Activated CD4-positive, alpha-beta T cell treated with anti-CD3 and anti-CD28 coated beads, Interleukin-2, amount 50 U/mL, for 16 hours (primary cell): ENCODE data around the gene SPATA2L.

Experiments used
- DNase-seq: peaks from one replicate; pipeline ENCODE4 v3.0.0-alpha.2; 2020

The SPATA2L gene

GRCh38 chr16:89701425-89702406 is at the start of gene SPATA2L:
Gene SPATA2L, minus strand, starts transcription at chr16:89701705. Its CDS starts 473 bp downstream, at chr16:89701232.
- DNase-seq: peak; percentile 96

- no peak for DNase-seq
These were observed 48.1 kb upstream of the SPATA2L start for GRCh38 chr16:89749637-89750036.

GRCh38 chr16:89748921-89749320 is 47.4 kb upstream of the SPATA2L start:
- DNase-seq: no peak

- no peak for DNase-seq
These were observed 46.6 kb upstream of the SPATA2L start for GRCh38 chr16:89748076-89748475.

GRCh38 chr16:89746043-89746442 is 44.5 kb upstream of the SPATA2L start:
- DNase-seq: no peak

- DNase-seq: no peak
These were observed 43.3 kb upstream of the SPATA2L start for GRCh38 chr16:89744813-89745212.

- DNase-seq: no peak
These were observed 41.4 kb upstream of the SPATA2L start for GRCh38 chr16:89742948-89743347.

- DNase-seq: no peak
These were observed 40.0 kb upstream of the SPATA2L start for GRCh38 chr16:89741342-89742014.

- no peak for DNase-seq
These were observed 37.9 kb upstream of the SPATA2L start for GRCh38 chr16:89739383-89739782.

- no peak for DNase-seq
These were observed 37.2 kb upstream of the SPATA2L start for GRCh38 chr16:89738538-89739317.

GRCh38 chr16:89738072-89738377 is 36.5 kb upstream of the SPATA2L start:
- no peak for DNase-seq

GRCh38 chr16:89737341-89738071 is 36.0 kb upstream of the SPATA2L start:
- peak; percentile 64 for DNase-seq

- no peak for DNase-seq
These were observed 35.0 kb upstream of the SPATA2L start for GRCh38 chr16:89736554-89736953.

- no peak for DNase-seq
These were observed 32.3 kb upstream of the SPATA2L start for GRCh38 chr16:89733792-89734191.

- no peak for DNase-seq
These were observed 31.8 kb upstream of the SPATA2L start for GRCh38 chr16:89733322-89733721.

GRCh38 chr16:89732918-89733242 is 31.4 kb upstream of the SPATA2L start:
- DNase-seq: no peak

- no peak for DNase-seq
These were observed 30.8 kb upstream of the SPATA2L start for GRCh38 chr16:89732142-89732917.

- DNase-seq: no peak
These were observed 29.2 kb upstream of the SPATA2L start for GRCh38 chr16:89730610-89731234.

- DNase-seq: no peak
These were observed 28.5 kb upstream of the SPATA2L start for GRCh38 chr16:89729863-89730593.

- DNase-seq: no peak
These were observed 27.8 kb upstream of the SPATA2L start for GRCh38 chr16:89729293-89729692.
